ENCODE measurements around the gene TAOK2.

TAOK2 gene

GRCh38 chr16:30000735-30001631 is 27.3 kb downstream of the TAOK2 start:
- no peak for TF ChIP-seq CTCF (IDR thresholded peaks at IDR 0.05; ENCODE audit: insufficient read depth, missing control alignments)
- no peak for DNase-seq (ENCODE audit: insufficient read length, low spot score)
- no peak for FAIRE-seq

DNA sequence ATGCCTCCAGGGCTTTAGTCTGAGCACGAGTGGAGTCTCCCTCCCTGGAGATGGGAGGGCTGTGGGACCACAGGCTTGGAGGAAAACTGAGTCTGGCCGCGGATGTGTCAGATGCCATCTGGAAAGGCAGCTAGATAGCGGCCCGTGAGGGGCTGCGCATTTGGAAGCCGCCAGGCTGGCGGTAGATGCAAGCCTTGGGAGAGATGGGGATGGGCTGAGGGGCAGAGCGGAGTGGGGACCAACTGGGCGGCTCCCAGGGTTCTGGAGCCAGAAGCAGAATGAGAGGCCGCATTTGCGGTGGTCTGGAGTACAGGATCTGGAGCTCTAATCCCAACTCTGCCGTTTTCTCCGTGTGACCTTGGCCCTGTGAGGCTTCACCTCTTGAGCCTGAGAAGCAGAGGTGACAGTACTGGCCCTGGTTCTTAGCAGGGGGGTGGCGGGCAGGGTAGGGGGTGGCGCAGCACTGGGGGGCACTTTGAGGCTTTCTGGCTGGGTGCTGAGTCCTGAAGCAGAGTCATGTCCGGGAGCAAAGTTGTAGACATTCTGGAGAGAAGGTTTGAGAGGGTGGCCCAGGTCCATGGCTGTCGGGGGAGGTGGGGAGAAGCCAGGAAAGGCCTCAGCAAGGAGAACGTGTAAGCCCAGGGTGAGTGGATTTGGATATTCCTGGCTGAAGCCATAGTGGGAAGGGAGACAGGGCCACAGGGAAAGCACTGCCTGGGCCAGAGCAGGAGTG is 29.1 kb downstream of the TAOK2 start:
- DNase-seq (ENCODE audit: insufficient read length, low spot score) (no peak), FAIRE-seq (no peak)
- TF ChIP-seq CTCF (IDR thresholded peaks at IDR 0.05; ENCODE audit: insufficient read depth, missing control alignments): no peak

GRCh38 chr16:30003670-30004423 is 30.2 kb downstream of the TAOK2 start:
- FAIRE-seq (no peak), DNase-seq (ENCODE audit: insufficient read length, low spot score) (no peak)
- no peak for TF ChIP-seq CTCF (IDR thresholded peaks at IDR 0.05; ENCODE audit: insufficient read depth, missing control alignments)

- no peak for FAIRE-seq
- no peak for DNase-seq (ENCODE audit: insufficient read length, low spot score)
Measured at GRCh38 chr16:30004424-30004776, 30.7 kb downstream of the TAOK2 start.

DNA sequence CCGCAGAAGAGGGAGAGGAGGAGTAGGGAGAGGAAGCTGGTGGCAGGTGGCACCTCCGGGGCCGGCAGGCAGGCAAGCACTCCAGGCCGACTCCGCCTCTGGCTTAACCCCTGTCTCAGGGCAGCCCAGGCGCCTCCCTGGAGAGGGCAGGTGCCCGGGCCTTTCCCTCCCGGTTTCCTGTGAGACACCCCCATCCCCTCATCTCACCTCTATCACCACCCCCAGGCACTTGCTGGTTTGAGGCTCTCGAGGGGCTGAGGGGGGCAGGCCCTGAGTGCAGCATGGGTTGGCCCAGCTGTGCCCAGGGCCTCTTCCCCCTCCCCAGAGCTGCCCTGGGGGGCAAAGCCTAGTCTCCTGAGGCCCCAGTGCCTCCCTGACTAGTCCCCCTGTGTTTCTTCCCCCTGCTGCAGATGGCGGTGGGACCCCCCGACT is 31.2 kb downstream of the TAOK2 start:
- no peak for TF ChIP-seq CTCF (IDR thresholded peaks at IDR 0.05; ENCODE audit: insufficient read depth, missing control alignments)
- DNase-seq (ENCODE audit: insufficient read length, low spot score) (no peak), FAIRE-seq (no peak)

More at GRCh38 chr16:30004424-30004776, 30.7 kb downstream of the TAOK2 start:
- TF ChIP-seq CTCF (IDR thresholded peaks at IDR 0.05; ENCODE audit: insufficient read depth, missing control alignments): no peak

- FAIRE-seq (no peak), DNase-seq (ENCODE audit: insufficient read length, low spot score) (peak; percentile 94)
- TF ChIP-seq CTCF (IDR thresholded peaks at IDR 0.05; ENCODE audit: insufficient read depth, missing control alignments): peak; percentile 58
Measured at GRCh38 chr16:30005341-30006094, 31.9 kb downstream of the TAOK2 start.

All from D721Med (cell line).